Measurements from ENCODE around the gene RND1. TPM values are rescaled to one million over a fixed set of nuclear protein-coding genes. Genes with fewer than 3 reads are reported as not detected.

RND1 gene
- total RNA-seq, 1 donor = 0.36 TPM

GRCh38 chr12:48873096-48873495 lies 7.4 kb upstream of the RND1 start:
- Histone ChIP-seq H2AFZ (ENCODE audit: low read length) (peak overlapping the region; percentile 8), H3K4me1 (ENCODE audit: insufficient read depth, low read length) (peaks cover 3% of the 10 kb centered on the region), H3K27me3 (ENCODE audit: insufficient read depth, low read length) (no peaks in the 10 kb centered on the region), H3K36me3 (ENCODE audit: insufficient read depth, low read length) (no peaks in the 10 kb centered on the region), H3K9me3 (ENCODE audit: low read depth, low read length) (no peaks in the 10 kb centered on the region), H3K4me3 (ENCODE audit: insufficient read depth, low read length) (no peak overlapping the region), H4K20me1 (ENCODE audit: insufficient read depth, low read length) (no peaks in the 10 kb centered on the region), H3K4me2 (ENCODE audit: insufficient read depth, low read length) (peak overlapping the region; percentile 28), H3K79me2 (ENCODE audit: insufficient read depth, low read length) (no peaks in the 10 kb centered on the region), H3K27ac (ENCODE audit: low read depth, low read length) (no peak overlapping the region)
- TF ChIP-seq, protein P1, sequence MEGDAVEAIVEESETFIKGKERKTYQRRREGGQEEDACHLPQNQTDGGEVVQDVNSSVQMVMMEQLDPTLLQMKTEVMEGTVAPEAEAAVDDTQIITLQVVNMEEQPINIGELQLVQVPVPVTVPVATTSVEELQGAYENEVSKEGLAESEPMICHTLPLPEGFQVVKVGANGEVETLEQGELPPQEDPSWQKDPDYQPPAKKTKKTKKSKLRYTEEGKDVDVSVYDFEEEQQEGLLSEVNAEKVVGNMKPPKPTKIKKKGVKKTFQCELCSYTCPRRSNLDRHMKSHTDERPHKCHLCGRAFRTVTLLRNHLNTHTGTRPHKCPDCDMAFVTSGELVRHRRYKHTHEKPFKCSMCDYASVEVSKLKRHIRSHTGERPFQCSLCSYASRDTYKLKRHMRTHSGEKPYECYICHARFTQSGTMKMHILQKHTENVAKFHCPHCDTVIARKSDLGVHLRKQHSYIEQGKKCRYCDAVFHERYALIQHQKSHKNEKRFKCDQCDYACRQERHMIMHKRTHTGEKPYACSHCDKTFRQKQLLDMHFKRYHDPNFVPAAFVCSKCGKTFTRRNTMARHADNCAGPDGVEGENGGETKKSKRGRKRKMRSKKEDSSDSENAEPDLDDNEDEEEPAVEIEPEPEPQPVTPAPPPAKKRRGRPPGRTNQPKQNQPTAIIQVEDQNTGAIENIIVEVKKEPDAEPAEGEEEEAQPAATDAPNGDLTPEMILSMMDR (IDR thresholded peaks at IDR 0.05; ENCODE audit: extremely low read depth, low read depth, low read length) = no peak
- no peak for DNase-seq (ENCODE audit: insufficient read length, low spot score, missing footprints)

DNA sequence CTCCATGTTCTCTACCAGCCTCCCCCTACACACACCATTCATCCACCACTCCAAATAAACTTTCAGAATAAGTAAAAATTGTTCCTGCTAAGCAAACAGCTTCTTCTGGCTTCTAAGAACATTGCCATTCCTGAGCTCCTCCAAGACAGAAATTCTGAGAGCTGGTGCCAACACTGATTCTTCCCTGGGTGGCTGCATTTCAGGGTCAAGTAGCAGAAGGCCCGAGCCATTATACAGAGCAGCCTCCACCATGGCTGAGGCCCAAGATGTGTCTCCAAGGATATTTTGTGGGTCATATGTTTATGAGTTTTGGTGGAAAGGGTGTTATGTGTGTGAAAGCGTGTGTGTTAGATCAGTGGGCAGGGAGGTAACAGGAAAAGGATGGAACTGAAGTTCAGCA lies 3.5 kb upstream of the RND1 start:
- DNase-seq (ENCODE audit: insufficient read length, low spot score, missing footprints) = no peak
- no peaks in the 10 kb centered on the region for H3K79me2 ChIP-seq (ENCODE audit: insufficient read depth, low read length)
- no peaks in the 10 kb centered on the region for H3K9me3 ChIP-seq (ENCODE audit: low read depth, low read length)
- no peak overlapping the region for H2AFZ ChIP-seq (ENCODE audit: low read length)
- H3K4me1 ChIP-seq (ENCODE audit: insufficient read depth, low read length) = peaks cover 10% of the 10 kb centered on the region
- H3K27me3 ChIP-seq (ENCODE audit: insufficient read depth, low read length) = peaks cover 13% of the 10 kb centered on the region
- H3K27ac ChIP-seq (ENCODE audit: low read depth, low read length) = no peak overlapping the region
- no peak overlapping the region for H3K4me2 ChIP-seq (ENCODE audit: insufficient read depth, low read length)
- H4K20me1 ChIP-seq (ENCODE audit: insufficient read depth, low read length) = no peaks in the 10 kb centered on the region
- TF ChIP-seq, protein P1 (IDR thresholded peaks at IDR 0.05; ENCODE audit: extremely low read depth, low read depth, low read length) = no peak
- no peaks in the 10 kb centered on the region for H3K36me3 ChIP-seq (ENCODE audit: insufficient read depth, low read length)
- no peak overlapping the region for H3K4me3 ChIP-seq (ENCODE audit: insufficient read depth, low read length)

GRCh38 chr12:48868451-48868850 lies 2.8 kb upstream of the RND1 start:
- no peaks in the 10 kb centered on the region for H3K36me3 ChIP-seq (ENCODE audit: insufficient read depth, low read length)

GRCh38 chr12:48866052-48866711 lies 512 bp upstream of the RND1 start:
- Histone ChIP-seq H3K4me1 (ENCODE audit: insufficient read depth, low read length) (peaks cover 7% of the 10 kb centered on the region), H3K4me2 (ENCODE audit: insufficient read depth, low read length) (peak overlapping the region; percentile 97), H3K27me3 (ENCODE audit: insufficient read depth, low read length) (peaks cover 33% of the 10 kb centered on the region), H3K4me3 (ENCODE audit: insufficient read depth, low read length) (peak overlapping the region; percentile 85), H4K20me1 (ENCODE audit: insufficient read depth, low read length) (no peaks in the 10 kb centered on the region), H3K36me3 (ENCODE audit: insufficient read depth, low read length) (no peaks in the 10 kb centered on the region), H2AFZ (ENCODE audit: low read length) (peak overlapping the region; percentile 99), H3K27ac (ENCODE audit: low read depth, low read length) (no peak overlapping the region), H3K9me3 (ENCODE audit: low read depth, low read length) (no peaks in the 10 kb centered on the region), H3K79me2 (ENCODE audit: insufficient read depth, low read length) (no peaks in the 10 kb centered on the region)
- TF ChIP-seq, protein P1 (IDR thresholded peaks at IDR 0.05; ENCODE audit: extremely low read depth, low read depth, low read length) = no peak
- DNase-seq (ENCODE audit: insufficient read length, low spot score, missing footprints) = no peak

More at GRCh38 chr12:48868451-48868850, 2.8 kb upstream of the RND1 start:
- no peaks in the 10 kb centered on the region for H3K79me2 ChIP-seq (ENCODE audit: insufficient read depth, low read length)
- peaks cover 20% of the 10 kb centered on the region for H3K27me3 ChIP-seq (ENCODE audit: insufficient read depth, low read length)
- H3K4me1 ChIP-seq (ENCODE audit: insufficient read depth, low read length) = peaks cover 10% of the 10 kb centered on the region
- H4K20me1 ChIP-seq (ENCODE audit: insufficient read depth, low read length) = no peaks in the 10 kb centered on the region
- TF ChIP-seq, protein P1 (IDR thresholded peaks at IDR 0.05; ENCODE audit: extremely low read depth, low read depth, low read length) = no peak
- no peak overlapping the region for H3K4me2 ChIP-seq (ENCODE audit: insufficient read depth, low read length)
- H3K4me3 ChIP-seq (ENCODE audit: insufficient read depth, low read length) = no peak overlapping the region
- H3K27ac ChIP-seq (ENCODE audit: low read depth, low read length) = no peak overlapping the region
- H2AFZ ChIP-seq (ENCODE audit: low read length) = peak overlapping the region; percentile 31
- no peak for DNase-seq (ENCODE audit: insufficient read length, low spot score, missing footprints)
- no peaks in the 10 kb centered on the region for H3K9me3 ChIP-seq (ENCODE audit: low read depth, low read length)

Measured in osteoblast (primary cell).